Activated CD8-positive, alpha-beta memory T cell treated with anti-CD3 and anti-CD28 coated beads, Interleukin-2, amount 50 U/mL, for 1 hour (primary cell): ENCODE data around the gene TMC2.

Experiments used
- DNase-seq: peaks from one replicate; pipeline ENCODE4 v3.0.0-alpha.2; 2020; ENCODE audit errors: extremely low read depth

Gene TMC2

GRCh38 chr20:2578475-2579192, 42.3 kb downstream of the TMC2 start:
- no peak for DNase-seq

- no peak for DNase-seq
Observed at GRCh38 chr20:2585811-2586210, 49.4 kb downstream of the TMC2 start.

GRCh38 chr20:2593756-2594155, 57.4 kb downstream of the TMC2 start:
- no peak for DNase-seq

- no peak for DNase-seq
Observed at GRCh38 chr20:2595076-2595475, 58.7 kb downstream of the TMC2 start.

- no peak for DNase-seq
Observed at GRCh38 chr20:2596673-2597279, 60.4 kb downstream of the TMC2 start.

GRCh38 chr20:2599288-2600006, 63.1 kb downstream of the TMC2 start:
- no peak for DNase-seq

GRCh38 chr20:2602046-2602735, 65.8 kb downstream of the TMC2 start:
- DNase-seq, result no peak

- no peak for DNase-seq
Observed at GRCh38 chr20:2602746-2603145, 66.4 kb downstream of the TMC2 start.

GRCh38 chr20:2603816-2604505, 67.6 kb downstream of the TMC2 start:
- DNase-seq, result no peak

- DNase-seq, result no peak
Observed at GRCh38 chr20:2604506-2604835, 68.1 kb downstream of the TMC2 start.

- no peak for DNase-seq
Observed at GRCh38 chr20:2606507-2607006, 70.2 kb downstream of the TMC2 start.

- DNase-seq, result no peak
Observed at GRCh38 chr20:2610326-2610725, 74.0 kb downstream of the TMC2 start.

GRCh38 chr20:2610941-2611720, 74.8 kb downstream of the TMC2 start:
- no peak for DNase-seq

GRCh38 chr20:2612073-2612472, 75.7 kb downstream of the TMC2 start:
- DNase-seq, result no peak

GRCh38 chr20:2616634-2617033, 80.3 kb downstream of the TMC2 start:
- no peak for DNase-seq

GRCh38 chr20:2617099-2617714, 80.8 kb downstream of the TMC2 start:
- DNase-seq, result no peak

- no peak for DNase-seq
Observed at GRCh38 chr20:2618815-2619214, 82.4 kb downstream of the TMC2 start.

GRCh38 chr20:2619337-2619736, 83.0 kb downstream of the TMC2 start:
- DNase-seq, result no peak

- DNase-seq, result no peak
Observed at GRCh38 chr20:2619961-2620595, 83.7 kb downstream of the TMC2 start.

GRCh38 chr20:2624190-2624589, 87.8 kb downstream of the TMC2 start:
- DNase-seq, result no peak
